ENCODE data around the gene REX1BD.

- TF ChIP-seq CTCF (IDR thresholded peaks at IDR 0.05; ENCODE audit: borderline replicate concordance, extremely low read depth, low read length, poor library complexity, severe bottlenecking) (no peak), EZH2 (IDR thresholded peaks at IDR 0.05; ENCODE audit: borderline replicate concordance, low read depth, low read length, severe bottlenecking) (no peak)
These were observed 1.0 kb upstream of the REX1BD start for GRCh38 chr19:18587561-18587960.
